Activated naive CD4-positive, alpha-beta T cell treated with Interleukin-2 at 50 U/mL for 16 hours (primary cell): Measurements from ENCODE around the gene LEFTY2.
A peak's percentile ranks its signal among the peaks of the same experiment; 100 is the strongest.
"Not testable (repeated sequence)": the region's sequence is repeated elsewhere in the genome, so short reads cannot be mapped to it uniquely, and the experiment has no call there.

Experiments used
- DNase-seq: peaks from one replicate; pipeline ENCODE4 v3.0.0-alpha.2; 2020

The LEFTY2 gene

DNA sequence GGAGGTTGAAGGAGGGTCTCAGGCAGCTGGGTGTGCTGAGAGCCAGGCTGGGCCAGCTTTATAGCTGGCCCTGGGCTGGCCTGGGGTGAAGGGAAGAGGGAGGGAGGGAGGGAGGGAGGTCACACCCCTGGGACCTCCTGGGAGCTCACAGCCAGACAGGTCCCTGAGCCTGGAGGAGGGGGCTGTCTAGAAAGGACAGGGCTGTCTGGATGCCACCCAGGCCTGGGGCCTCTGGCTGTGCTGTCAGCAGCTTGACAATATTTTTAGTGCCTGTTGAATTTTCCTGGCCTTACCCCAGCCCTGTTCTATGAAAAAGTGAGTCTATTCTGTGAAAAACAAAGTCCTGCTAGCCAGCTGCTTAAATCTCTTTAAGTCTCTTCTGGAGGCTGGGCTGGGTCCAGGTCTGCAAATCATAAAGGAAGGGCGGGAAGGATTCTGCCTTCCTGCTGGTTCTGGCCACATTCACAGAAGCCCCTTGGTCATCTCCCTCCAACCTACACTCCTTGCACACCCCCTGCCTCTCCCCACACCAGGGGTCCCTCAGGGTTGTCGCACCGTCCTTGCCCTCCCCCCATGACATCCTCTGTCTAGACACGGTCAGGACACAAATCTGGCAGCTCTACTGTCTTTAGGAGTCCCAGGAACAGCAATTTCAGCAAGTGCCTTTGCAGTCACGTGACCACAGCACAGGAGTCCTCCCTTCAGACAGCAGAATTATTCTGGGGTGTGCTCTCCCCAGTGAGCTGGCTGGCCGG lies at the start of gene LEFTY2:
Gene LEFTY2, minus strand, starts transcription at position 34 of the 755 bp plus-strand sequence. CDS start 80 bp downstream, outside the sequence.
- no peak for DNase-seq

DNA sequence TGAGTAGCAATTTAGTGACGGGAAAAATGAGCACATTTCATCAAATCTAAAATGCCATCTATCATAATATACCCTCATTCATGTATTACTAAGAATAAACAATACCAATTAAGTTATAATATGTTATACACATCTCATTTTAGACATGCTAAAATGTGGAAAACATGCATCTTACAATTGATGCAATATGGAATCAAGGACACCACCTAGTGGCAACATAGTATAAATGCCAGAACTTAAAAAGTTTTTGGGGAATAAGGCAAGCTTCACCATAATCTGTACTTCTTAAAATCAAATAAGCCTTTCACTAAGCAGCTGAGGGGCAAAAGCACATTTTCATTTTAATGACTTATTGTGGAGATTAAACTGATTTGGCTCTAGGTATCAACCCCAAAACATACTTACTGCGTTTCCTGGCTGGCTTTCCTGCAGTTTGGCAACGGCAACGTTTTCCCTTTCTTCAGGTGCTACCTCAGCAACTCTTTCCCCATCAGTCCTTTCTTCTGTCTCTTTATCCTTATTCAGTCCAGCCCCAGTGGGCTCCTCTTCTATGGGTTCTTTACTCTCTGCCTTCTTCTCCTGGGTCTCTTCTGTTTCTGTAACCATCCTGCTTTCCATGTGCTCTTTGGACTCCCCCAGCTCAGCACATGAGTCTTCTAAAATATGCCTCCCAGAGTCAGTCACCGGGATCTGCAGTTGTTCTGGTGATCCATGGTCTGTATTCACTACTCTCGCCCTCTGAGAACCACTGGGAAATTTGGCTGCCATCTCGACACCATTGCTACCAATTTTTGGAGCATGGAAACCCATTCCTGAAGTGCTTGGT lies 46.7 kb upstream of the LEFTY2 start:
- no peak for DNase-seq

GRCh38 chr1:225981714-225982113 lies 40.7 kb upstream of the LEFTY2 start:
- DNase-seq = no peak

GRCh38 chr1:225980005-225980836 lies 39.2 kb upstream of the LEFTY2 start:
- DNase-seq = no peak

DNA sequence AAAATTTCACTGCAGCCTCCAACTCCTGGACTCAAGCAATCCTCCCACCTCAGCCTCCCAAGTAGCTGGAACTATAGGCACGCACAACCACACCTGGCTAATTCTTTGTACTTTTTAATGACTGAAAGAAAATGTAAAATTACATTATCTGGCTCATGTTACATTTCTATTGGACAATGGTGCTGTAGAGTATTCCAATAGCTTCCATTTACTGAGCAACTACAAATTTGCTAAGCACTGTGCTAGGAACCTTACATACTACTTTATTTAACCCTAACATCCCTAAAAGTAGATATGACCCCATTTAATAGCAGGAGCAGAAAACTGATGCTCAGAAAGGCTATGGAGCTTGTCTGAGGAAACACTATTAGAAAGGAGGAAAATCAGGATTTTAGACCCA lies 38.4 kb upstream of the LEFTY2 start:
- DNase-seq = no peak

DNA sequence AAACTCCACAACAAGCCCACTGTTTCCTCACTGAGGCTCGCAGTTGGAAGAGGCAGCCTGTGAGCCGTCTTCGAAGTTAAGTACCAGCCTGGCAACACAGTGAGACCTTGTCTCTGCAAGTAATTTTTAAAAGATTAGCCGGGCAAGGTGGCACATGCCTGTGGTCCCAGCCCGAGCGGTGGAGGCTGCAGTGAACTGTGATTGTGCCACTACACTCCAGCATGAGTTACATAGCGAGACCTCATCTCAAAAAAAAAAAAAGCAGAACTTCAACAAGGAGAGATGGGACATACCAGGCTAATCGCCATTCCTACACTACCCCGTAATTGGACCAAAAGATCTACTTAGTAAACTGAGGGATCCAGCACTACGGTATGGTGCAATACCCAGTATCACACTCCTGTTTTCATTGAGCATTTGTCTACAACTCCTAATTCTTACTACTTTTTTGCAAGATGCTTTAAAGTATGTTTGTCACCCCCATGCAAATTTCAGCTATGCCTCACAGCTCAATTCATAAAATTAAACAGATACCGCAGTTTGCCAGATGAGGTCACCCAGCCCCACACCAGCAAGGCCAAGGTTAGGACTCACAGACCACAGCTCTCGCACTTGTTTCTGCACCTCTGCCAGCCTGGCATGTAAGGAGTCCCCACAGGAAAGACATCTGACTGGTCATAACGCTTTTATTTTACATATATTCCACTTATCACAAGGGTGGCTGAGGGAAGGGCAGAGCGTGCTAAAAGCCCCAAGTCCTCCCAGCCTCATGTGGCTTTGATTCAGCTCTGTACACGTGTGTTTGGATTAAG lies 37.1 kb upstream of the LEFTY2 start:
- DNase-seq = no peak

DNA sequence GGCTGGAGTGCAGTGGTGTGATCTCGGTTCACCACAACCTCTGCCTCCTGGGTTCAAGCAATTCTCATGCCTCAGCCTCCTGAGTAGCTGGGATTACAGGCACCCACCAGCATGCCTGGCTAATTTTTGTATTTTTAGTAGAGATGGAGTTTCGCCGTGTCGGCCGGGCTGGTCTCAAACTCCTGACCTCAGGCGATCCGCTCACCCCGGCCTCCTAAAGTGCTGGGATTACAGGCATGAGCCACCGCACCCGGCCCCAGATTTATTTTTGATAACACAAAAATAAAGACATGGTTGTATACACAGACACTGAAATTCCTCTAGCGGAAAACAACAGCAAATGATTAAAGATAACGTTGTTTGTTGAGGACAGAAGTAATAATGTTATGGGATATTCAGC lies 34.1 kb upstream of the LEFTY2 start:
- DNase-seq = not testable (repeated sequence)

DNA sequence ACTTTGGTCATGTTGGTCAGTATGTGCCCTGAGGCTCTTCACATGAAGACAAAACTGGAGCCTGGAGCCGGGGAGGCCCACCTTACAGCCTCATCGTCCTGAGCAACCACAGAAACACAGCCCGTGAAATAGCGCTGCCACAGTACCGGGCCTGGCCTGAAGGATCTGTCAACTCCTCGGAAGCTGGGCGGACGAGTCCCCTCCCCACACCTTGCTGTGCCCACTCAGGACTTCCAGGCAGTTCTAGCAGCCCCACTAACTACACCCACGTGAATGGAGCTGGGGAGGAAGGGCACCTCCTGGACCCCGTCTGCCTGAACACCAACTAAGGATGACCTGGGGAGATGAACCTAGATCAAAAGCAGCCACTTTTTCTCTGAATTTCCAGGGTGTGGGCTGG lies 33.4 kb upstream of the LEFTY2 start:
- DNase-seq = no peak

GRCh38 chr1:225973158-225973557 lies 32.1 kb upstream of the LEFTY2 start:
- DNase-seq = no peak

DNA sequence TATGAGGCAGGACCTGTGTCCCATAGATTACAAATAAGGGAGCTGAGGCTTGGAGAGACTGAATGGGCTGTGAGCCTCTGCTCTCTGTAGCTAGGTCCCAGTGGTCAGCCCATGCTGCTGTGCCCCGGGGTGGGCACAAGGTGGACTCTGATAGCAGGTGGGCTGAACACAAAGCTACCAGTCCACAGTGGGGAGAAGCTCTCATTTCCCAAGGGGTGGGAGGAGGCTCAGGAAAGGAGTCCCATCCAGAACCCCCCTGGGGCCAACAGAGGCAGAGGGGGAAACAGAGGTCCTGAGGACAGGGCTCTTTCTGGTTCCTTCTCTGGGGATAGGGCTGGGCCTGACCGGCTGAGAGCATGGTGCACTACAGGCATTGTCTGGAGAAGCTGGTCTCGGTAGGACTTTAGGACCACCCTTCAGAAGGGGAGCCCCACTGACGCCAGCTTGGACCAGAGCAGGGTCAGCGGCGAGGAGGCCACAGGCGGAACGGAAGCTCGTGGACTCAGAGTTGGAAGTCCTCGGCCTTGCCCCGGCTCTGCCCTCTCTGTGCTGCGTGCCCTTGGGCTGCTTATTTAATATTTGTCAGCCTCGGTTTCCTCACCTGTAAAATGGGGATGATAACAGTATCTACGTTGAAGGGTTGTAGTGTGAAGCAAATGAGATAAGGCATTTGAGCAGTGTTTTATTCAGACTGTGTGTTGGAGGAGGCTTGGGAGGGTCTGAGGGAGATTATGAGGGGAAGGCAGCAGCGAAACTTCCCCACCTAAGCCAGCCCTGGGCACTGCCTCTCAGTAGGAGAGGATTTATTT lies 31.5 kb upstream of the LEFTY2 start:
- DNase-seq = no peak

- not testable (repeated sequence) for DNase-seq
These were observed 29.7 kb upstream of the LEFTY2 start for GRCh38 chr1:225970592-225971157.

GRCh38 chr1:225969751-225970150 lies 28.7 kb upstream of the LEFTY2 start:
- not testable (repeated sequence) for DNase-seq

DNA sequence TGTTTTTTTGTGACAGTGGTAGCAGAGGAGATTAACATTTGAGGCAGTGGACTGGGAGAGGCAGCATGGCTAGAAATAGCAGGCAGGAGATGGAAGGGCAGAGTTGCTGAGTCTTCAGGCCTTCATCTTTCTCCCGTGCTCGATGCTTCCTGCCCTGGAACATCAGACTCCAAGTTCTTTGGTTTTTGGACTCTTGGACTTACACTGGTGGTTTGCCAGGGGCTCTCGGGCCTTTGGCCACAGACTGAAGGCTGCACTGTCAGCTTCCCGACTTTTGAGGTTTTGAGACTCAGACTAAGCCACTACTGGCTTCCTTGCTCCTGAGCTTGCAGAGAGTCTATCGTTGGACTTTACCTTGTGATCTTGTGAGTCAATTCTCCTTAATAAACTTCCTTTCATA lies 24.2 kb upstream of the LEFTY2 start:
- DNase-seq = no peak

GRCh38 chr1:225963735-225964530 lies 22.9 kb upstream of the LEFTY2 start:
- DNase-seq = no peak

DNA sequence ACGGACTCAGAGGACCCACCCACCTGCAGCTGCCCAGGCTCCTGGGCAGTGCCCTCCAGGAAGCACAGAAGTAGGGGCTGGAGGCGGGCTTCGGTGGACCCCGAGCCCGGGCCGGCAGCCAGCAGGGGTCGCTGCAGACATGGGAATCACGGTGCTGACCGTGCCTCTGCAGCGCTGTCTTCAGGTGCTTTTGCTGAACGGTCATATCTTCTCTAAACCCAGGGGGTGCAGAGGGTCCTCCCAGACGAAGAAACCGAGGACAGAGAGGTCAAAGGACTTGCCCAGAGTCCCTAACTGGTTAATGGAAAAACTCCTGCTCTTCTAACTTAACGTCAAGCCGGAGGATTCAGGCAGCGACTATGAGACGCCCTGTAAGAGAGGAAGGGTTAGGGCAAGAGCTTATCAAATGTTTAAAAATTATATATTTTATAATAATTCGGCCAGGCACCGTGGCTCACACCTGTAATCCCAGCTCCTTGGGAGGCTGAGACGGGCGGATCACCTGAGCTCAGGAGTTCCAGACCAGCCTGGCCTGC lies 21.5 kb upstream of the LEFTY2 start:
- peak; percentile 60 for DNase-seq

DNA sequence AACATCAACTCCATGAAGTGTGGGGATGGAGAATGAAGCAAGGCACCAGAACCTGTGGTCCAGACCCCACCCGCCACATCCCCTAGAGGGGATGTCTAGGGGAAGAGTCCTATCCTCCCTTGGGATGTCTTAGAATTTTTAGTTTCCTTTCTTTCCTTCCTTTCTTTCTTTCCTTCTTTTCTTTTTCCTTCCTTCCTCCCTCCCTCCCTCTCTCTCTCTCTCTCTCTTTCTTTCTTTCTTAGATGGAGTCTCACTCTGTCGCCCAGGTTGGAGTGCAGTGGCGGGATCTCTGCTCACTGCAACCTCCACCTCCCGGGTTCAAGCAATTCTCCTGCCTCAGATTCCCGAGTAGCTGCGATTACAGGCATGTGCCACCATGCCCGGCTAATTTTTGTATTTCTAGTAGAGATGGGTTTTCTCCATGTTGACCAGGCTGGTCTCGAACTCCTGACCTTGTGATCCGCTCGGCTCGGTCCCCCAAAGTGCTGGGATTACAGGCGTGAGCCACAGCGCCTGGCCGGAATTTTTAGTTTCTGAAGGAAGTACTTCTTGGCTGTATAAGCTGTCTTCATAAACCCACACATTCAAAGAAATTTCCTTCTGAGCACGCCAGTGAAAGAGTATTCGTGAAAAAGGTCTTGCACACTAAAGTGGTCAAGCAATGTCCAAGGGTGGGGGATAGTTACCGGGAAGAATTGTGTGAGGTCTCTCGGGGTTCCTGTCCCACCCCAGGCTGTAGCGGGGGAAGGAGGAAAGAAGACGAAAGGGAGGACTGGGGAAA lies 20.8 kb upstream of the LEFTY2 start:
- no peak for DNase-seq

DNA sequence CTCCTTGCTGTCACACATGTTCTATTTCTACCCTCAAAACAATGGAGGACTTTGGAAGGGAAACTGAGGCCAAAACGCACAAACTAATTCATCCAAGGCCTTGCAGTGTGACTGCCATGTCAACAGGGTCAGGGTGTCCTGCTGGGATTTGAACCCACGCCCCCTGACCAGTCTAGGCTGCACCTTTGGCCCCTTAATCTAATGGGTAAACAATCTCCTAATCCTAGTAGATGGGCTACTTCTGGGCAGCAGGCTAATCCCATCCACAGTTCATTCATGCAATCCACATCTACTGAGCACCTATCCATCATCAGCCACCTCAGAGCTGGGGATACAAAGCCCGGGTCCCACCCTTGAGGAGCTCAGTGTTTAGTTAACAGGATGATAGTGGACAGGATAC lies 17.0 kb upstream of the LEFTY2 start:
- no peak for DNase-seq

- DNase-seq = no peak
These were observed 13.7 kb upstream of the LEFTY2 start for GRCh38 chr1:225954753-225955152.

GRCh38 chr1:225953315-225953714 lies 12.3 kb upstream of the LEFTY2 start:
- DNase-seq = no peak
